Activated B cell treated with CpG ODN at 0.5 μM for 24 hours (primary cell): ENCODE results near the gene TMED4. TPM values are rescaled to one million over a fixed set of nuclear protein-coding genes. Genes with fewer than 3 reads are reported as not detected.

Experiments
- ATAC-seq: fragments of 200-7000 bp; cut with Tn5 transposase; one replicate; pipeline ENCODE4 v1.10.0; 2021; ENCODE audit warnings: low read depth, mild to moderate bottlenecking, moderate library complexity
- CTCF ChIA-PET: fragments of 350-600 bp; sonication (Branson Sonifier 250); formaldehyde crosslinking; loops from one replicate; lab custom pipeline; 2021; ENCODE audit warnings: antibody characterized with exemption; lab: Charles Lee
- POLR2A ChIA-PET: fragments of 350-600 bp; sonication (Branson Sonifier 250); formaldehyde crosslinking; loops from one replicate; lab custom pipeline; 2021; ENCODE audit warnings: antibody characterized with exemption; lab: Charles Lee
- DNase-seq: peaks from one replicate; pipeline ENCODE4 v3.0.0; 2022
- H3K27ac Mint-ChIP-seq: one replicate; pipeline ENCODE4 v1.8.0; 2020; ENCODE audit warnings: mixed read lengths
- H3K27me3 Mint-ChIP-seq: one replicate; pipeline ENCODE4 v1.8.0; 2021; ENCODE audit warnings: mixed read lengths
- H3K36me3 Mint-ChIP-seq: one replicate; pipeline ENCODE4 v1.8.0; 2021; ENCODE audit warnings: low read depth, mixed read lengths
- H3K4me1 Mint-ChIP-seq: one replicate; pipeline ENCODE4 v1.8.0; 2021; ENCODE audit warnings: mixed read lengths
- H3K4me3 Mint-ChIP-seq: one replicate; pipeline ENCODE4 v1.8.0; 2020; ENCODE audit warnings: mild to moderate bottlenecking, mixed read lengths
- H3K9me3 Mint-ChIP-seq: one replicate; pipeline ENCODE4 v1.8.0; 2020; ENCODE audit warnings: mixed read lengths
- intact Hi-C: fragments of 100-400 bp; cut with micrococcal nuclease; formaldehyde crosslinking; loops from one replicate; pipeline ENCODE4 v1.15.1; 2024
- total RNA-seq: library from RNA; stranded (reverse); gene quantifications from 2 replicates; pipeline ENCODE4 v1.2.3, GENCODE V29; 2022
- TF ChIP-seq, protein P1 (sequence below): fragments of 200-600 bp; IDR thresholded peaks from one replicate; pipeline ENCODE4 v1.8.0; 2022; ENCODE audit warnings: antibody characterized with exemption, mild to moderate bottlenecking

The TMED4 gene
- total RNA-seq, 1 donor from 2014 or later = 70.1 TPM

DNA sequence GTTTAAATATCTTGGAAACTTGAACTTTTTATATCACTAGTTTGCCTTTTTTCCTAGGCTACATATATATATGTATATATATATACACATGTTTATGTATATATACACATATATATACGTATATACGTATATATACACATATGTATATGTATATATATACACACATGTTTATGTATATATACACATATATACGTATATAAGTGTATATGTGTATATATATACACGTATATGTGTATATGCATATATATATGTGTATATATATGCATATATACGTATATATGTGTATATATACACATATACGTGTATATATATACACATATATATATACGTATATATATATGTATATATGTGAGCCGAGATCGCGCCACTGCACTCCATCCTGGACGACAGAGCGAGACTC, 34.5 kb upstream of the TMED4 start:
- H3K4me1 Mint-ChIP-seq = peaks cover 64% of the 10 kb centered on the region
- POLR2A ChIA-PET = interaction anchor here (0.7 to 2.2 kb wide), 3 partner anchors 10 to 58 kb away, joined by 3 to 9 read pairs (median 4); partner anchors contain the start of gene OGDH
- no peak overlapping the region for H3K27ac Mint-ChIP-seq
- ATAC-seq (no peak), DNase-seq (no peak)
- no peaks in the 10 kb centered on the region for H3K9me3 Mint-ChIP-seq
- H3K4me3 Mint-ChIP-seq = no peak overlapping the region
- TF ChIP-seq, protein P1, sequence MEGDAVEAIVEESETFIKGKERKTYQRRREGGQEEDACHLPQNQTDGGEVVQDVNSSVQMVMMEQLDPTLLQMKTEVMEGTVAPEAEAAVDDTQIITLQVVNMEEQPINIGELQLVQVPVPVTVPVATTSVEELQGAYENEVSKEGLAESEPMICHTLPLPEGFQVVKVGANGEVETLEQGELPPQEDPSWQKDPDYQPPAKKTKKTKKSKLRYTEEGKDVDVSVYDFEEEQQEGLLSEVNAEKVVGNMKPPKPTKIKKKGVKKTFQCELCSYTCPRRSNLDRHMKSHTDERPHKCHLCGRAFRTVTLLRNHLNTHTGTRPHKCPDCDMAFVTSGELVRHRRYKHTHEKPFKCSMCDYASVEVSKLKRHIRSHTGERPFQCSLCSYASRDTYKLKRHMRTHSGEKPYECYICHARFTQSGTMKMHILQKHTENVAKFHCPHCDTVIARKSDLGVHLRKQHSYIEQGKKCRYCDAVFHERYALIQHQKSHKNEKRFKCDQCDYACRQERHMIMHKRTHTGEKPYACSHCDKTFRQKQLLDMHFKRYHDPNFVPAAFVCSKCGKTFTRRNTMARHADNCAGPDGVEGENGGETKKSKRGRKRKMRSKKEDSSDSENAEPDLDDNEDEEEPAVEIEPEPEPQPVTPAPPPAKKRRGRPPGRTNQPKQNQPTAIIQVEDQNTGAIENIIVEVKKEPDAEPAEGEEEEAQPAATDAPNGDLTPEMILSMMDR = no peak
- no peaks in the 10 kb centered on the region for H3K27me3 Mint-ChIP-seq
- peaks cover 23% of the 10 kb centered on the region for H3K36me3 Mint-ChIP-seq
- CTCF ChIA-PET = interaction anchor here (0.9 kb wide), 1 partner anchor 19 kb away, joined by 3 read pairs; no protein-coding TSS in a partner anchor
- intact Hi-C loops = no loop called here

DNA sequence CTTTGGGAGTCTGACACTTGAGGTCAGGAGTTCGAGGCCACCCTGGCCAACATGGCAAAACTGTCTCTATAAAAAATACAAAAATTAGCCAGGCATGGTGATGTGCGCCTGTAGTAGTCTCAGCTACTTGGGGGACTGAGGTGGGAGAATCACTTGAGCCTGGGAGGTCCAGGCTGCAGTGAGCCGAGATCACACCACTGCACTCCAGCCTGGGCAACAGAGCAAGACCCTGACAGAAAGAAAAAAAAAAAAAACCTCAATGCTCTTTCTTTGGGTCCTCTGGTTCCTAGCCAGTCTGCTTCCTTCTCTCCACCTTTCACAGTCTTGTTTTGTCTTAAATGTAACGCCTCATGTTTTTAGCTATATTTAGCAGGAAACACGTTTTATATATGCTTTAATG, 33.8 kb upstream of the TMED4 start:
- Mint-ChIP-seq H3K27me3 (no peaks in the 10 kb centered on the region), H3K9me3 (no peaks in the 10 kb centered on the region), H3K27ac (peak overlapping the region; percentile 35), H3K4me1 (peaks cover 59% of the 10 kb centered on the region), H3K36me3 (peaks cover 23% of the 10 kb centered on the region), H3K4me3 (no peak overlapping the region)
- CTCF ChIA-PET = interaction anchor here (0.9 kb wide), 1 partner anchor 20 kb away, joined by 3 read pairs; no protein-coding TSS in a partner anchor
- TF ChIP-seq, protein P1 = no peak
- ATAC-seq = no peak
- POLR2A ChIA-PET = interaction anchor here (0.7 to 2.2 kb wide), 3 partner anchors 9 to 59 kb away, joined by 3 to 9 read pairs (median 4); partner anchors contain the start of gene OGDH
- DNase-seq = no peak
- intact Hi-C loops = loop anchor here (1.0 kb wide), 1 partner anchor 18 kb away; no protein-coding TSS in a partner anchor

DNA sequence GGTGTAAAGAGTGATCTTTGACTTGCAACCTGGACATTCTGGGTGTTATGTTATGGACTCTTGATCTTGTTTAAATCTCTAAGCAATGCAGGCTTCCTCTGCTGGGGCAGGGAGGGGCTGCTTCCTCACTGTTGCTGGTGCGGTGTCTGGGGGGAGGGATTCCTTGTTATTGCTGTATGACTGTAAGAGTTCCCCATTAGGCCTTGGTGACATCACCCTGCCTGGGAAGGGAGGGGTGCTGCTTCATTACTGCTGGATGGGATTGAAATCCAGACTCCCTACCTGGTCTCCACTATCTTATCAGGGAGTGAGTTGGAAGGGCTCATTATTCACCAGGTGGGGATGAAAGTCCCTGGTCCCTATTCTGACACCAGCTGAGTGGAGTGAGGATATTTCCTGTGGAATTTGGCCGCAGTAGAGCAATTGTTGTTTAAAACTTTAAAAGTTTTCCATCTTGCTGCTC, 33.1 kb upstream of the TMED4 start:
- ATAC-seq = peak; percentile 80
- Mint-ChIP-seq H3K27me3 (no peaks in the 10 kb centered on the region), H3K27ac (peak overlapping the region; percentile 26), H3K4me1 (peaks cover 56% of the 10 kb centered on the region), H3K36me3 (peaks cover 23% of the 10 kb centered on the region), H3K4me3 (peak overlapping the region; percentile 52), H3K9me3 (no peaks in the 10 kb centered on the region)
- ChIA-PET CTCF (no interaction called here), POLR2A (interaction anchor here (0.7 to 2.2 kb wide), 2 partner anchors 8 to 517 kb away, joined by 8 to 9 read pairs; partner anchors contain the start of gene OGDH)
- intact Hi-C loops = loop anchor here (1.0 kb wide), 1 partner anchor 18 kb away; no protein-coding TSS in a partner anchor
- TF ChIP-seq, protein P1 = no peak
- no peak for DNase-seq

DNA sequence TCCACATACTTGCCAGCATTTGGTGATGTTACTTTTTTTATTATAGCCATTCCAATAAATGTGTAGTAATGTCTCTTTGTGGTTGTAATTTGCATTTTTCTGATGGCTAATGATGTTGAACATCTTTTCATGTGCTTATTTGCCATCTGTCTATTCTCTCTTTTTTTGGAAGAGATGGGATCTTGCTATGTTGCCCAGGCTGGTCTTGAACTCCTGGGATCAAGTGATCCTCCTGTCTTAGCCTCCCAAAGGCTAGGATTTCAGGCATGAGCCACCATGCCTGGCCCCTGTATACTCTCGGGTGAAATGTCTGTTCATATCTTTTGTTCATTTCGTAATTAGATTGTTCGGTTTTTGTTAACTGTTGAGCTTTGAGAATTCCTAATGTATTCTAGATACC, 27.8 kb upstream of the TMED4 start:
- intact Hi-C loops = no loop called here
- DNase-seq (no peak), ATAC-seq (no peak)
- no peak overlapping the region for H3K27ac Mint-ChIP-seq
- peaks cover 51% of the 10 kb centered on the region for H3K4me1 Mint-ChIP-seq
- peaks cover 20% of the 10 kb centered on the region for H3K36me3 Mint-ChIP-seq
- H3K9me3 Mint-ChIP-seq = no peaks in the 10 kb centered on the region
- no peak overlapping the region for H3K4me3 Mint-ChIP-seq
- ChIA-PET POLR2A (interaction anchor here (0.6 to 10.2 kb wide), 5 partner anchors 25 to 537 kb away, joined by 3 to 257 read pairs (median 3); no protein-coding TSS in a partner anchor), CTCF (no interaction called here)
- no peaks in the 10 kb centered on the region for H3K27me3 Mint-ChIP-seq
- TF ChIP-seq, protein P1 = no peak

DNA sequence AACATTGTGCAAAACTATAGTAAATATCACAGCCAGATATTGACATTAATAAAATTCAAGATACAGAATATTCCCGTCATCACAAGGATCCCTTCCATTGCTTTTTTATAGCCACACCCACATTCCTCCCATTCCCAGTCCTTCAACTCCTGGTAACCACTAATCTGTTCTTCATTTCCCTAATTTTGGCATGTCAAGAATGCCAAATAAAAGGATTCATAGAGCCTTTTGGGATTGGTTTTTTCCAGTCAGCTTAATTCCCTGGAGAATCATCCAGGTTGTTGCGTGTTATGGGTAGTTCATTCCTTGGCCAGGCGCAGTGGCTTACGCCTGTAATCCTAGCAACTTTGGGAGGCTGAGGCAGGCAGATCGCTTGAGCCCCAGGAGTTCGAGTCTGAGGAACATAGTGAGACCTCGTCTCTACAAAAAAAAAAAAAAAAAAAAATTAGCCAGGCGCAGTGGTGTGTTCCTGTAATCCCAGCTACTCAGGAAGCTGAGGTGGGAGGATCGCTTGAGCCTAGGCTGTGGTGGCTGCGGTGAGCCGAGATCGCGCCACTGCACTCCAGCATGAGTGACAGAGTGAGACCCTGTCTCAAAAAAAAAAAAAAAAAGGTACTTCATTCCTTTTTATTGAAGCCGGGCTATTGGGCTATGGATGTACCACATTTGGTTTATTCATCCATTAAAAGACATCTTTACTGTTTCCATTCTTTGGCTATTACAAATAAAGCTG, 27.1 kb upstream of the TMED4 start:
- intact Hi-C loops = no loop called here
- no peaks in the 10 kb centered on the region for H3K27me3 Mint-ChIP-seq
- H3K4me3 Mint-ChIP-seq = peak overlapping the region; percentile 38
- H3K36me3 Mint-ChIP-seq = peaks cover 15% of the 10 kb centered on the region
- DNase-seq = no peak
- peaks cover 44% of the 10 kb centered on the region for H3K4me1 Mint-ChIP-seq
- TF ChIP-seq, protein P1 = no peak
- no peak for ATAC-seq
- ChIA-PET CTCF (no interaction called here), POLR2A (interaction anchor here (0.6 to 10.2 kb wide), 6 partner anchors 26 to 537 kb away, joined by 3 to 257 read pairs (median 4); no protein-coding TSS in a partner anchor)
- no peak overlapping the region for H3K27ac Mint-ChIP-seq
- H3K9me3 Mint-ChIP-seq = no peaks in the 10 kb centered on the region
